HCT116 (cell line): Measurements from ENCODE around the gene MAST4.

Source experiments
- EZH2 ChIP-seq: fragments of 200-600 bp; sonication (generic); IDR thresholded peaks from 2 replicates; pipeline ENCODE4 v1.6.1; 2017; ENCODE audit warnings: antibody characterized with exemption, mixed run types
- JUND ChIP-seq: IDR thresholded peaks from 2 replicates; pipeline ENCODE4 v1.6.1; 2012
- POLR2A ChIP-seq: IDR thresholded peaks from 2 replicates; pipeline ENCODE4 v1.7.0; 2011; ENCODE audit warnings: borderline replicate concordance; ENCODE audit not compliant: insufficient read depth, insufficient read length; ENCODE audit errors: extremely low read depth
- POLR2AphosphoS5 ChIP-seq: IDR thresholded peaks from 2 replicates; pipeline ENCODE4 v1.6.1; 2011; ENCODE audit warnings: mild to moderate bottlenecking, low read depth, low read length, moderate library complexity
- SIN3A ChIP-seq: IDR thresholded peaks from 2 replicates; pipeline ENCODE4 v1.6.1; 2012; ENCODE audit warnings: low read depth
- TCF7L2 ChIP-seq: IDR thresholded peaks from 2 replicates; pipeline ENCODE4 v1.7.0; 2011; ENCODE audit warnings: borderline replicate concordance, inconsistent platforms; ENCODE audit not compliant: insufficient read depth, insufficient read length; ENCODE audit errors: extremely low read depth
- TF ChIP-seq, protein P1 (sequence below), 3 experiments: fragments of 200-600 bp in 1 of 3; sonication (generic) in 1 of 3; IDR thresholded peaks in 2 of 3; conservative IDR thresholded peaks in 1 of 3; 2 replicates each; pipeline ENCODE4 v1.5.1; 2012 to 2017; ENCODE audit warnings: low read depth in 2 of 3, low read length in 2 of 3, antibody characterized with exemption in 1 of 3, borderline replicate concordance in 1 of 3, control low read depth in 1 of 3, mild to moderate bottlenecking in 1 of 3, mixed read lengths in 1 of 3, mixed run types in 1 of 3, moderate library complexity in 1 of 3; ENCODE audit not compliant: insufficient read depth in 1 of 3

DNA sequence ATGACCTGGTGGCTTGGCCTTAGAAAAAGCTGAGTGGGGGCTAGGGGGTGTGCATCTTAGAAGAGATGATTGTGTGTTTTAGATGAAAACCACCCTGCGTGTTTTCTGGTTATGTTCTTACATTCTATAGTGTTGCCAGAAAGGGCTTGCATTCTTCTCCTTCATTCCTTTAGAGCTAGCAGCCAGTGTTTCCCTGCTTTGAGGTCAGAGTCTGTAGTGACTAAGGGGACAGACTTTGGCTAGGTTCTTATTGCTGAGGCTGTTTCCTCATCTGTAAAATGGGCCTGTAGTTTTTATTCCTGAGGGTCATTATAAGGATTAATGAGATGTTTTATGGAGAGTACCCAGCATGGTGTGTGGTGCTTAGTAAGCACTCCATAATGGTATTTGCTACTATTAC lies 6.4 kb downstream of the MAST4 start:
- TF ChIP-seq SIN3A (no peak), EZH2 (no peak), POLR2AphosphoS5 (no peak), POLR2A (no peak), TCF7L2 (no peak), JUND (no peak)
- TF ChIP-seq, protein P1, sequence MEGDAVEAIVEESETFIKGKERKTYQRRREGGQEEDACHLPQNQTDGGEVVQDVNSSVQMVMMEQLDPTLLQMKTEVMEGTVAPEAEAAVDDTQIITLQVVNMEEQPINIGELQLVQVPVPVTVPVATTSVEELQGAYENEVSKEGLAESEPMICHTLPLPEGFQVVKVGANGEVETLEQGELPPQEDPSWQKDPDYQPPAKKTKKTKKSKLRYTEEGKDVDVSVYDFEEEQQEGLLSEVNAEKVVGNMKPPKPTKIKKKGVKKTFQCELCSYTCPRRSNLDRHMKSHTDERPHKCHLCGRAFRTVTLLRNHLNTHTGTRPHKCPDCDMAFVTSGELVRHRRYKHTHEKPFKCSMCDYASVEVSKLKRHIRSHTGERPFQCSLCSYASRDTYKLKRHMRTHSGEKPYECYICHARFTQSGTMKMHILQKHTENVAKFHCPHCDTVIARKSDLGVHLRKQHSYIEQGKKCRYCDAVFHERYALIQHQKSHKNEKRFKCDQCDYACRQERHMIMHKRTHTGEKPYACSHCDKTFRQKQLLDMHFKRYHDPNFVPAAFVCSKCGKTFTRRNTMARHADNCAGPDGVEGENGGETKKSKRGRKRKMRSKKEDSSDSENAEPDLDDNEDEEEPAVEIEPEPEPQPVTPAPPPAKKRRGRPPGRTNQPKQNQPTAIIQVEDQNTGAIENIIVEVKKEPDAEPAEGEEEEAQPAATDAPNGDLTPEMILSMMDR (IDR thresholded peaks at IDR 0.05 in 2 of 3, conservative IDR thresholded peaks at IDR 0.05 in 1 of 3; ENCODE audit: borderline replicate concordance in 1 of 3, insufficient read depth in 1 of 3, low read depth in 2 of 3, low read length in 2 of 3) = no peak
